Renal cortex interstitium (tissue), 11 donors: ENCODE results near the gene DDX39B. TPM values are rescaled to one million over a fixed set of nuclear protein-coding genes. Genes with fewer than 3 reads are reported as not detected.
"Not testable (repeated sequence)": the region's sequence is repeated elsewhere in the genome, so short reads cannot be mapped to it uniquely, and the experiment has no call there.

Experiments used
- DNase-seq, 11 donors: peaks; one replicate each; pipeline ENCODE4 v3.0.0-alpha.2; 2013; ENCODE audit warnings: low read depth in 9 of 11, low spot score in 4 of 11; ENCODE audit errors: extremely low read depth in 1 of 11
- polyA plus RNA-seq, 3 donors: library from polyadenylated mRNA; unstranded; fragments of 120-200 nt; gene quantifications; one replicate each; pipeline ENCODE4 v1.2.1, GENCODE V29; 2013; ENCODE audit not compliant: insufficient read length in 3 of 3

The DDX39B gene
- polyA plus RNA-seq, 3 donors: 573 to 689 (median 586) TPM

GRCh38 chr6:31559606-31559957 lies 17.8 kb upstream of the DDX39B start:
- no peak for DNase-seq

DNA sequence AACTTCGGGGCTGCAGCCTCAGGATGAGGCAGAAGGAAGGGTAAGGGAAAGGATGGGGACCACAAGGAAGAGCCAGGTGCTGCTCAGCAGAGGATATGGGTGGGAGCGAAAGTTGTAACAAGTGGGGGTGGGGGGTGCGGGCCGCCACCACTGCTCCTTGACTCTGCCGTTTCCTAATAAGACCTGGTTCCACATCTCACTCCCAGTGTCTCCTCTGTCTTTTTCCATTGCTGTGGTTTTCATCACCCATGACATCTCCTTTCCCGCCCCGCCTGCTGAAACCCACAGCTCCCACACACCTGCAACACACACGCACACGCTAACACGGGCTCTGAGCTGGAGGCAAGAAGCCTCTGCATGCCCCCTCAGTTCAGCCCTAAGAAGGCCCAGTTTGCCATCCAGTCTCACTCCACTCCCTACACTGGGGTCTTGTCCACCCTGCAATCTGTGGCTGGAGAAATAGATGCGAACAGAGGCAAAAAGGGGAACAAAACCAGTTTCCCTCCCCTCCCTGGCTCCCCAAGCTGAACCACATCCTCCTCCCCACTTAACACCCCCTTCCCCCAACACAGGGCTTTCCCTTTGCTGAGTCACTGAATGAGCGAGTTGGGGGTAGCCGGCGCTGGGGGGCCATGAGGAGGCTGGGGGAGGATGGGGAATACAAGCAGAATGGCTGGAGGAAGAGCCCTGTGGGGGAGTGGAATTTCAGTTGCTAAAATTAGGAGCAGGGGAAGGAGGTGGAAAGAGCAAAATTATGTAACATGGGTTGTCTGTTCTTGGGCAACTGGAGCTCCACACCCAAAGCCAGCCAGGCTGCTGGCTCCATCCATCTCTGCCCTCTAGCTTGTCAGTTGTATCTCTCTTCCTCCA lies 17.1 kb upstream of the DDX39B start:
- DNase-seq: no peak

DNA sequence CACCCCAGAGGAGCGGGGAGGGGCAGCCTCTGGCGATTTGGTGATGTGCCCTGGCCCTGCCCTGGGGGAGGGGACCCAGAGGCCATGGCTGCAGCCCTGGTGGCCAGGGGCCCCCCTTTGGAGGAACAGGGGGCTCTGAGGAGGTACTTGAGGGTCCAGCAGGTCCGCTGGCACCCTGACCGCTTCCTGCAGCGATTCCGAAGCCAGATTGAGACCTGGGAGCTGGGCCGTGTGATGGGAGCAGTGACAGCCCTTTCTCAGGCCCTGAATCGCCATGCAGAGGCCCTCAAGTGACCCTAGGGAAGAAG lies 16.5 kb upstream of the DDX39B start:
- DNase-seq: no peak

- no peak for DNase-seq
These were observed 15.9 kb upstream of the DDX39B start for GRCh38 chr6:31557443-31558317.

DNA sequence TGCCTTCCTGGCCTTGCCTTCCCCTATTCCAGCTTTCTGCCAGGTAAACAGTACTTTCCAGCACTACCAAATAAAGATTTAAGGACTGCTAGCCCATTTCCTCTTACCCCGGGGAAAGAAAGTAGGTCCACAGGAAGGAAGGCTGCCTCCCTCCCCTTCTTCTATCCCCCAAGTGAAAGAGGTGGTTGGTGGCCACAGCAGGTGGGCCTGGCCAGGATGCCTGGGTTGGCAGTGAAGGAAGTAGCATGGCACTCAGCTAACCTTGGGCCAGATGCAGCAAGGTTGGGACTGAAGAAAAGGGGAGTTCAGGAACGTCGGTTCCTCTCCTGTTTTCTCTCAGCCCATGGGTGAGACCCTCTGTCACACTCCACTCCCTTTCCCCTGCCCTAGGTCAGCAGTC lies 14.5 kb upstream of the DDX39B start:
- no peak for DNase-seq

GRCh38 chr6:31551371-31551770 lies 9.6 kb upstream of the DDX39B start:
- not testable (repeated sequence) for DNase-seq

DNA sequence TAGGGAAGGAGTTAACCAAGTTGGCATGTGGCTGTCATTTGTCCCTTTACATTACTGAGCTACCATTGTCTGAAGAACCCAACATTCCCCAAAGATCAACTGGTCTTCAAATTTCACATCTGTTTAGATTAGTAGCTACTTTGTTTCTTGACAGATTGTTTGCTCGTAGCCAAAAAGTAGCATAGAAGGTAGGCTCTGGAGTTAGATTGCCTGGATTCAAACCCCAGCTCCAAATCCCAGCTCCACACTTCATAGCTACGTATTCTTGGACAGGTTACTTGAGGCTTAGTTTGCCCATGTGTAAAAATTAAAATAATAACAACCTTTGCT lies 6.7 kb upstream of the DDX39B start:
- no peak for DNase-seq

GRCh38 chr6:31547727-31548543 lies 6.1 kb upstream of the DDX39B start:
- DNase-seq: no peak

- DNase-seq: peak; percentile 88 to 98 (median 94)
These were observed 5.3 kb upstream of the DDX39B start, which contains the start of gene NFKBIL1 for GRCh38 chr6:31546958-31547726. TSS of gene NFKBIL1 (plus strand) at chr6:31547608. CDS start at chr6:31547695, 87 bp downstream.

- peak; percentile 72 to 87 (median 82) for DNase-seq
These were observed 4.6 kb upstream of the DDX39B start, which contains the start of gene ATP6V1G2 for GRCh38 chr6:31546339-31546957. TSS of gene ATP6V1G2 (minus strand) at chr6:31546608. CDS start at chr6:31546559, 49 bp downstream.

- no peak for DNase-seq
These were observed 3.5 kb upstream of the DDX39B start for GRCh38 chr6:31545291-31545690.

DNA sequence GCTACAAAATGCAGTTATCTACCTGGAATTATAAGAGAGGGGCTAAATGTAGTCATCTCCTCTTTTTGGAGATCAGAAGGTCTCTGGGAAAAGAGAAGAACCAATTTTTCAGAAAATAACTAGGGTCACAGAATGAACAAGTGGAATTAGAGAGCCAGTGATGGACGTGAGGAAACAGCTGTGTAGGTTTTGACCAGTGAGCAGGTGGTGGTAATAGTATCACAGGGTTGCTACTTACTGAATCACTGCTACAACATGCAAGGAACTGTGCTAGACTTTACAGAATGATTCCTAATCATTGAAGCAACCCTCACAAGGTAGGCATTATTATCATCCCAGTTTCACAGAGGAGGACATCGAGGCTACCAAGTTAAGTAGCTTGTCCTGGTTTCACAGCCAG lies 2.9 kb upstream of the DDX39B start:
- DNase-seq: no peak

- DNase-seq: no peak
These were observed 1.8 kb upstream of the DDX39B start for GRCh38 chr6:31543639-31544038.

DNA sequence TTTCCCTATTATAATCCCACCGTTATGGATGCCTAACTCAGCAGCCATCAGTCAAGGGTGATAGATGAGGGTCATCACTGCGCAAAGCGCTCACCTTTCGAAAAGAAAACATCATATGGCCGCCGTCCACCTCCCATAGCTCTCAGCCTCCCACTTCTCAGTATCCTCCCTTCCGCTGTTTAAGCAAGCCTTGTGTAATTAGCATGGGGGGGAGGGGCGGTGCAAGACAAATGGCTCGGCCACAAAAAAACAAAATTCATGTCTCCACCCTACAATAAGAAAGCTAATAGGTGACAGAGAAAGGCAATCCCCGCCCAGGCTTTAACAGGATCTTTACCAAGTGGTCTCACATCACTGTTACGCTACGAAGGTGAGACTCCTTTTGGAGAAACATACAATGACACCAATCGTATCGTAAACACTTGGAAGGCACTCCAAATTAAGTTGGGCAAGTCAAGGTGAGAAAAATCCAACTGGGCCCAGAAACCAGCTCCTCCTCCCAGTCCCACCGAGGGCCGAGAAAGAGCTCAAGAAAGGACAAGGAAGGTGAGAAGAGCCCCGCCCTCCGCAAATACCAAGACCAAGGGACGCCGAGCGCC lies 645 bp downstream of the DDX39B start:
- peak in 3 of 11 donors; percentile 34 to 48 (median 38) for DNase-seq

- no peak for DNase-seq
These were observed 1.2 kb downstream of the DDX39B start for GRCh38 chr6:31540640-31541039.

GRCh38 chr6:31538805-31539400 lies 2.9 kb downstream of the DDX39B start:
- DNase-seq: no peak

DNA sequence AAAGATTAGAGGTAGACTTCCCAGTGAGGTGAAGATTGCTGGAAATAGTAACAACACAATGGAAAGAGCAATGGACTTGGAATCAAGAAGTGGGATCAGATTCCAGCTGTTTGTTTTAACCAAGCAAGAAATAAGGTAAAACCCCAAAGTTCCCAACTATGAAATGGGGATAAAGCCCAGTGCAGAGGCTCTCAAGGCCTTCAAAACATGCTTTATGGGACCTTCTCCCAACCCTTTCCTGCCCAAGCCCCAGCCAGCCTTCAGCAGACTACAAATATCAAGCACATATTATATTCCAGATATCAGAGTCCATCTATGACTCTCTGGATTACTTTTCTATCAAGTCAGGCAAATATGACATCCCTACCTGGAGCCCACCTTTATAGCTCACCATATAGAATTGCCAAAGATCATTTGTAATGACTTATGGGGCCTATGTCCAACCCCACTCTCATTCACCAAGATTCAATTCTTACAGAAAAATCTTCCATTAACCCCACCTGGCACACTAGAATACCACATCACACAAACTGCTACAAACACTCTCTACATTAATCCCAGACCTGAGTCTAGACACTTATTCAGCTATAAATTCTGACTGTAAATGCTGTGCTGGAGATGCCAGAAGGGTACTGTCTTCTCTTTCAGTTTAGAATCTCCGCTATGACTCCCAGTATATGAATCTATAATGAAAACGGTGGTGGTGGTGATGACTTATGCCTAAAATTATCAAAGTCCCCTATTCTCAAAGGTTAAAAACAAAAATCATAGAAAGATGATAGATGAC lies 6.1 kb downstream of the DDX39B start:
- DNase-seq: no peak
